GM12878 (cell line): Measurements from ENCODE around the gene RGMB. TPM values are rescaled to one million over a fixed set of nuclear protein-coding genes. Genes with fewer than 3 reads are reported as not detected.

Experiments
- ATAC-seq: fragments of 200-7000 bp; cut with Tn5 transposase; 3 replicates; pipeline ENCODE4 v1.9.1; 2020; ENCODE audit warnings: mild to moderate bottlenecking, moderate library complexity
- BruUV-seq: library from RNA; stranded (reverse); fragments of 400-500 nt; replicated peaks from 2 replicates; lab custom pipeline; 2021; lab: Mats Ljungman, UMichigan
- CTCF ChIA-PET: fragments of 300-600 bp; sonication (Branson Sonifier 250); formaldehyde crosslinking; extraction: SDS; loops from one replicate; lab custom pipeline; 2021; ENCODE audit warnings: inconsistent platforms; lab: Yijun Ruan, JAX
- POLR2A ChIA-PET: fragments of 350-600 bp; formaldehyde crosslinking; extraction: SDS; loops from one replicate; lab custom pipeline; 2021; ENCODE audit warnings: inconsistent platforms; lab: Charles Lee
- RAD21 ChIA-PET: fragments of 300-600 bp; sonication (Branson Sonifier 250); formaldehyde crosslinking; loops from one replicate; lab custom pipeline; 2023; ENCODE audit warnings: antibody characterized with exemption; ENCODE audit not compliant: unreplicated experiment; lab: Charles Lee
- SMC1A ChIA-PET: fragments of 300-600 bp; sonication (Branson Sonifier 250); formaldehyde crosslinking; loops from one replicate; lab custom pipeline; 2023; ENCODE audit not compliant: unreplicated experiment, uncharacterized antibody; lab: Charles Lee
- DNase-seq: peaks from one replicate; pipeline ENCODE4 v3.0.0-alpha.2; 2011; ENCODE audit warnings: low read depth, low spot score
- FAIRE-seq: peaks from 3 replicates; lab custom pipeline; 2011; peaks lifted over from hg19 to GRCh38; lab: Jason Lieb, UNC
- H2AFZ ChIP-seq: 2 replicates; pipeline ENCODE4 v1.6.0; 2011; ENCODE audit warnings: low read depth, low read length, control low read depth; ENCODE audit not compliant: control insufficient read depth
- H3K27ac ChIP-seq: 2 replicates; pipeline ENCODE4 v1.5.1; 2011; ENCODE audit warnings: control low read depth; ENCODE audit not compliant: control insufficient read depth, insufficient read depth
- H3K27me3 ChIP-seq, 2 experiments: replicated peaks in 1 of 2; 2 replicates each; pipeline versions ENCODE4 v1.6.0 to v1.6.1; 2011; ENCODE audit warnings: low read length in 1 of 2; ENCODE audit not compliant: control insufficient read depth in 2 of 2, insufficient read depth in 2 of 2
- H3K36me3 ChIP-seq, 2 experiments: 2 replicates each; pipeline ENCODE4 v1.5.1; 2011; ENCODE audit warnings: low read length in 1 of 2; ENCODE audit not compliant: control insufficient read depth in 2 of 2, insufficient read depth in 2 of 2
- H3K4me1 ChIP-seq: 2 replicates; pipeline ENCODE4 v1.6.1; 2011; ENCODE audit warnings: mild to moderate bottlenecking, low read length, moderate library complexity, mixed read lengths; ENCODE audit not compliant: control insufficient read depth, insufficient read depth
- H3K4me2 ChIP-seq: 2 replicates; pipeline ENCODE4 v1.6.0; 2011; ENCODE audit warnings: control low read depth; ENCODE audit not compliant: control insufficient read depth, insufficient read depth
- H3K4me3 ChIP-seq: fragments of 200-600 bp; sonication (generic); 2 replicates; pipeline ENCODE4 v1.5.1; 2016
- H3K79me2 ChIP-seq: 2 replicates; pipeline ENCODE4 v1.6.0; 2011; ENCODE audit warnings: low read length; ENCODE audit not compliant: control insufficient read depth, insufficient read depth
- H3K9ac ChIP-seq: 2 replicates; pipeline ENCODE4 v1.8.0; 2011; ENCODE audit warnings: low read length, control low read depth, mixed read lengths; ENCODE audit not compliant: control insufficient read depth, insufficient read depth
- H3K9me3 ChIP-seq: replicated peaks from 3 replicates; pipeline ENCODE4 v1.5.1; 2011; ENCODE audit warnings: mild to moderate bottlenecking, low read length; ENCODE audit not compliant: control insufficient read depth, insufficient read depth
- H4K20me1 ChIP-seq: 2 replicates; pipeline ENCODE4 v1.6.0; 2011; ENCODE audit not compliant: control insufficient read depth, insufficient read depth
- BHLHE40 ChIP-seq, 2 experiments: fragments of 450-650 bp in 1 of 2; IDR thresholded peaks; 2 replicates each; pipeline ENCODE4 v1.6.1; 2011 to 2017; ENCODE audit warnings: low read depth in 2 of 2, borderline replicate concordance in 1 of 2, improper control_type of control experiment in 1 of 2, low read length in 1 of 2, mild to moderate bottlenecking in 1 of 2
- FOXM1 ChIP-seq: IDR thresholded peaks from 2 replicates; pipeline ENCODE4 v1.6.1; 2012; ENCODE audit warnings: low read depth, mild to moderate bottlenecking, inconsistent platforms, low read length, moderate library complexity
- MEF2A ChIP-seq: IDR thresholded peaks from 2 replicates; pipeline ENCODE4 v1.6.1; 2011; ENCODE audit warnings: low read depth, mild to moderate bottlenecking, low read length, moderate library complexity; ENCODE audit not compliant: insufficient read depth
- RFX5 ChIP-seq: IDR thresholded peaks from 2 replicates; pipeline ENCODE4 v1.6.1; 2011; ENCODE audit warnings: low read depth, low read length, improper control_type of control experiment
- SRF ChIP-seq, 2 experiments: IDR thresholded peaks; 2 replicates each; pipeline ENCODE4 v1.6.1; 2011; ENCODE audit warnings: low read depth in 2 of 2, low read length in 2 of 2, mild to moderate bottlenecking in 1 of 2, moderate library complexity in 1 of 2
- ZSCAN29 ChIP-seq: fragments of 450-650 bp; IDR thresholded peaks from 2 replicates; pipeline ENCODE4 v1.6.1; 2017; ENCODE audit warnings: mild to moderate bottlenecking, moderate library complexity
- WGBS: methylation state at CpG from one replicate; pipeline ENCODE4 v1.1.6; 2016; ENCODE audit warnings: low lambda C conversion rate; ENCODE audit not compliant: insufficient replicate concordance, insufficient coverage; ENCODE audit errors: missing lambda C conversion rate; 5-methylcytosine and 5-hydroxymethylcytosine counted together
- in situ Hi-C: fragments of 300-500 bp; cut with MboI; formaldehyde crosslinking; loops from 9 replicates; pipeline ENCODE4 v1.14.3; 2018; ENCODE audit warnings: mixed read lengths
- intact Hi-C: fragments of 100-400 bp; cut with micrococcal nuclease; formaldehyde crosslinking; loops from one replicate; pipeline ENCODE4 v1.14.2; 2022; ENCODE audit not compliant: unreplicated experiment
- polyA plus RNA-seq, 11 experiments: library from polyadenylated mRNA; depleted of rRNA in 4 of 11; unstranded in 6 of 11; stranded (reverse) in 5 of 11; fragments of >200 nt; fragmentation: Nextera tagmentation in 4 of 11; fragmentation: Illumina TruSeq in 1 of 11; extraction: Ambion mirVana in 4 of 11; extraction: Trizol in 1 of 11; gene quantifications; 1 replicate in 1 of 11; 2 replicates in 10 of 11; pipeline versions ENCODE4 v1.2.1 to v1.2.3, GENCODE V29; 2011 to 2016; ENCODE audit warnings: inconsistent platforms in 2 of 11, missing spikeins in 2 of 11, low read depth in 1 of 11
- total RNA-seq, 4 experiments: library from RNA; depleted of rRNA in 3 of 4; stranded (reverse); fragments of >200 nt in 3 of 4; fragmentation: Illumina TruSeq in 1 of 4; extraction: Trizol in 1 of 4; gene quantifications; 2 replicates each; pipeline versions ENCODE4 v1.2.1 to v1.2.3, GENCODE V29; 2013 to 2021
- TF ChIP-seq, protein P1 (sequence below): fragments of 450-650 bp; IDR thresholded peaks from 2 replicates; pipeline ENCODE4 v1.6.1; 2018; ENCODE audit warnings: borderline replicate concordance, mild to moderate bottlenecking; ENCODE audit not compliant: partially characterized antibody
- TF ChIP-seq, protein P2 (sequence below): IDR thresholded peaks from 2 replicates; pipeline ENCODE4 v1.6.1; 2012; ENCODE audit warnings: mild to moderate bottlenecking, low read depth, low read length

RGMB gene
- total and polyA plus RNA-seq, 10 of the 15 experiments (the other 5 are each of a cell fraction or from before 2014, with no cell fraction given) = 1.3 to 15.3 (median 7.4) TPM

GRCh38 chr5:98810206-98810605 lies 36.7 kb downstream of the RGMB start:
- Histone ChIP-seq H3K27ac (no peak overlapping the region), H3K27me3 (no peaks in the 10 kb centered on the region), H3K4me1 (no peaks in the 10 kb centered on the region), H3K9ac (no peak overlapping the region), H3K36me3 (no peaks in the 10 kb centered on the region), H3K4me3 (no peak overlapping the region), H4K20me1 (no peaks in the 10 kb centered on the region), H3K9me3 (peaks cover 2% of the 10 kb centered on the region; the same call in 1 of the 3 replicates), H3K4me2 (no peak overlapping the region), H3K79me2 (no peaks in the 10 kb centered on the region), H2AFZ (no peak overlapping the region)
- WGBS = 0% methylated on average over 2 of the region's 2 CpGs
- POLR2A ChIA-PET = no interaction called here
- SMC1A ChIA-PET = interaction anchor here (0.8 to 1.8 kb wide), 3 partner anchors 21 to 239 kb away, joined by 3 to 5 read pairs (median 5); no protein-coding TSS in a partner anchor
- ATAC-seq = no peak
- in situ Hi-C loops (no loop called here), intact Hi-C loops (no loop called here)
- no peak for DNase-seq
- CTCF ChIA-PET = interaction anchor here (0.8 to 2.9 kb wide), 5 partner anchors 9 to 43 kb away, joined by 3 to 10 read pairs (median 3); no protein-coding TSS in a partner anchor
- TF ChIP-seq RFX5 (no peak), SRF (IDR thresholded peaks at IDR 0.05; ENCODE audit: low read depth in 2 of 2, low read length in 2 of 2) (no peak)
- RAD21 ChIA-PET = no interaction called here
- FAIRE-seq = no peak
- BruUV-seq = no TSS peak

- no peak overlapping the region for H3K27ac ChIP-seq
- no peak overlapping the region for H3K9ac ChIP-seq
- H3K4me1 ChIP-seq = no peaks in the 10 kb centered on the region
- H3K4me2 ChIP-seq = no peak overlapping the region
- 2% methylated on average over 3 of the region's 3 CpGs for WGBS
- ATAC-seq = peak; percentile 95
- peak; percentile 59 for FAIRE-seq
- H4K20me1 ChIP-seq = no peaks in the 10 kb centered on the region
- no peak for DNase-seq
- no TSS peak for BruUV-seq
- H3K4me3 ChIP-seq = no peak overlapping the region
- H3K79me2 ChIP-seq = no peaks in the 10 kb centered on the region
- ChIA-PET POLR2A (no interaction called here), CTCF (interaction anchor here (1.0 to 1.9 kb wide), 4 partner anchors 13 to 43 kb away, joined by 3 to 6 read pairs (median 4); no protein-coding TSS in a partner anchor), RAD21 (interaction anchor here (1.1 kb wide), 1 partner anchor 27 kb away, joined by 3 read pairs; no protein-coding TSS in a partner anchor), SMC1A (interaction anchor here (0.6 to 1.2 kb wide), 2 partner anchors 13 to 21 kb away, joined by 3 to 5 read pairs; no protein-coding TSS in a partner anchor)
- no peaks in the 10 kb centered on the region for H3K9me3 ChIP-seq
- H2AFZ ChIP-seq = peak overlapping the region; percentile 10; the same call in 1 of the 2 replicates
- intact Hi-C loops = no loop called here
- H3K27me3 ChIP-seq = no peaks in the 10 kb centered on the region
- in situ Hi-C loops = no loop called here
- no peaks in the 10 kb centered on the region for H3K36me3 ChIP-seq
- TF ChIP-seq MEF2A = no peak
- TF ChIP-seq ZSCAN29 = no peak
- peak; percentile 69; the same call in 1 of the 2 replicates for TF ChIP-seq FOXM1
- TF ChIP-seq, protein P1, sequence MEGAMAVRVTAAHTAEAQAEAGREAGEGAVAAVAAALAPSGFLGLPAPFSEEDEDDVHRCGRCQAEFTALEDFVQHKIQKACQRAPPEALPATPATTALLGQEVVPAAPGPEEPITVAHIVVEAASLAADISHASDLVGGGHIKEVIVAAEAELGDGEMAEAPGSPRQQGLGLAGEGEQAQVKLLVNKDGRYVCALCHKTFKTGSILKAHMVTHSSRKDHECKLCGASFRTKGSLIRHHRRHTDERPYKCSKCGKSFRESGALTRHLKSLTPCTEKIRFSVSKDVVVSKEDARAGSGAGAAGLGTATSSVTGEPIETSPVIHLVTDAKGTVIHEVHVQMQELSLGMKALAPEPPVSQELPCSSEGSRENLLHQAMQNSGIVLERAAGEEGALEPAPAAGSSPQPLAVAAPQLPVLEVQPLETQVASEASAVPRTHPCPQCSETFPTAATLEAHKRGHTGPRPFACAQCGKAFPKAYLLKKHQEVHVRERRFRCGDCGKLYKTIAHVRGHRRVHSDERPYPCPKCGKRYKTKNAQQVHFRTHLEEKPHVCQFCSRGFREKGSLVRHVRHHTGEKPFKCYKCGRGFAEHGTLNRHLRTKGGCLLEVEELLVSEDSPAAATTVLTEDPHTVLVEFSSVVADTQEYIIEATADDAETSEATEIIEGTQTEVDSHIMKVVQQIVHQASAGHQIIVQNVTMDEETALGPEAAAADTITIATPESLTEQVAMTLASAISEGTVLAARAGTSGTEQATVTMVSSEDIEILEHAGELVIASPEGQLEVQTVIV = no peak
- TF ChIP-seq, protein P2, sequence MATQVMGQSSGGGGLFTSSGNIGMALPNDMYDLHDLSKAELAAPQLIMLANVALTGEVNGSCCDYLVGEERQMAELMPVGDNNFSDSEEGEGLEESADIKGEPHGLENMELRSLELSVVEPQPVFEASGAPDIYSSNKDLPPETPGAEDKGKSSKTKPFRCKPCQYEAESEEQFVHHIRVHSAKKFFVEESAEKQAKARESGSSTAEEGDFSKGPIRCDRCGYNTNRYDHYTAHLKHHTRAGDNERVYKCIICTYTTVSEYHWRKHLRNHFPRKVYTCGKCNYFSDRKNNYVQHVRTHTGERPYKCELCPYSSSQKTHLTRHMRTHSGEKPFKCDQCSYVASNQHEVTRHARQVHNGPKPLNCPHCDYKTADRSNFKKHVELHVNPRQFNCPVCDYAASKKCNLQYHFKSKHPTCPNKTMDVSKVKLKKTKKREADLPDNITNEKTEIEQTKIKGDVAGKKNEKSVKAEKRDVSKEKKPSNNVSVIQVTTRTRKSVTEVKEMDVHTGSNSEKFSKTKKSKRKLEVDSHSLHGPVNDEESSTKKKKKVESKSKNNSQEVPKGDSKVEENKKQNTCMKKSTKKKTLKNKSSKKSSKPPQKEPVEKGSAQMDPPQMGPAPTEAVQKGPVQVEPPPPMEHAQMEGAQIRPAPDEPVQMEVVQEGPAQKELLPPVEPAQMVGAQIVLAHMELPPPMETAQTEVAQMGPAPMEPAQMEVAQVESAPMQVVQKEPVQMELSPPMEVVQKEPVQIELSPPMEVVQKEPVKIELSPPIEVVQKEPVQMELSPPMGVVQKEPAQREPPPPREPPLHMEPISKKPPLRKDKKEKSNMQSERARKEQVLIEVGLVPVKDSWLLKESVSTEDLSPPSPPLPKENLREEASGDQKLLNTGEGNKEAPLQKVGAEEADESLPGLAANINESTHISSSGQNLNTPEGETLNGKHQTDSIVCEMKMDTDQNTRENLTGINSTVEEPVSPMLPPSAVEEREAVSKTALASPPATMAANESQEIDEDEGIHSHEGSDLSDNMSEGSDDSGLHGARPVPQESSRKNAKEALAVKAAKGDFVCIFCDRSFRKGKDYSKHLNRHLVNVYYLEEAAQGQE = no peak
- no peak for TF ChIP-seq BHLHE40 (IDR thresholded peaks at IDR 0.05; ENCODE audit: borderline replicate concordance in 1 of 2, low read depth in 2 of 2, low read length in 1 of 2)
These were observed 40.3 kb downstream of the RGMB start for GRCh38 chr5:98813755-98814154.
